GM12892 (cell line): ENCODE data around the gene CBLB.

Experiments used
- POLR2A ChIP-seq: IDR thresholded peaks from 2 replicates; pipeline ENCODE4 v1.6.1; 2011; ENCODE audit warnings: low read depth, low read length, control low read depth
- POLR2AphosphoS5 ChIP-seq: IDR thresholded peaks from 2 replicates; pipeline ENCODE4 v1.6.1; 2011; ENCODE audit warnings: low read depth, low read length, control low read depth

DNA sequence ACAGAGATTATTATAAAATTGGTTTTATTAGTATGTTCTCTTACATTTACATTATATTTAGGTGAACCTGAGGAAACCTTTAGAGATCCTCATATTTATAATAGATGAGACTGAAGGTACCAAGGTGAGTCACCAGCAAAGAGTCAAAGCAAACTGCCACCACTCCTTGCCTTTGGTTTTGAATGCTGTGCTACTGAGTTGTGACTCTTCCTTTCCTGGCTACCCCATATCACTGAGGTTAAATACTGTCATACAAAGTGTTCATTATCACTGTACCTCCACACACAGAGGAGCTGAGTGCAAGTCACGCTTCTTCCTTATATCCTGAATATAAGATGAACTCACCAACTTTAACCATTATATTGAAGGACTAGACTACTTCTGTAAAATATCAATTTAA lies 168.2 kb downstream of the CBLB start:
- TF ChIP-seq POLR2A (no peak), POLR2AphosphoS5 (no peak)
